ENCODE results near the gene CD200R1L.

DNA sequence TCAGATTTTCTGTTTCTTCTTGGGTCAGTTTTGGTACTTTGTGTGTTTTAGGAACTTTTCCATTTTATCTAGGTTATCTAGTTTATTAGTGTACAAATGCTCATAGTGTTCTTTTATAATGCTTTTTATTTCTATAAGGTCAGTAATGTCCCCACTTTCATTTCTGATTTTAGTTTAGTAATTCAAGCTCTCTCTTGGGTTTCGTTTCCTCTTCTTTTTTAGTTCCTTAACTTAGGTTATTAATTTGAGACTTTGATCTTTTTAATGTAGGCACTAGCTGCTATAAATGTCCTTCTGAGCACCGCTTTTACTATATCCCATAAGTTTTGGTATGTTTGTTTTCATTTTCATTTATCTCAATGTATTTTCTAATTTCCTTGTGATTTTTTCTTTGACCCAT lies 27.0 kb upstream of the CD200R1L start:
- TF ChIP-seq, protein P1, sequence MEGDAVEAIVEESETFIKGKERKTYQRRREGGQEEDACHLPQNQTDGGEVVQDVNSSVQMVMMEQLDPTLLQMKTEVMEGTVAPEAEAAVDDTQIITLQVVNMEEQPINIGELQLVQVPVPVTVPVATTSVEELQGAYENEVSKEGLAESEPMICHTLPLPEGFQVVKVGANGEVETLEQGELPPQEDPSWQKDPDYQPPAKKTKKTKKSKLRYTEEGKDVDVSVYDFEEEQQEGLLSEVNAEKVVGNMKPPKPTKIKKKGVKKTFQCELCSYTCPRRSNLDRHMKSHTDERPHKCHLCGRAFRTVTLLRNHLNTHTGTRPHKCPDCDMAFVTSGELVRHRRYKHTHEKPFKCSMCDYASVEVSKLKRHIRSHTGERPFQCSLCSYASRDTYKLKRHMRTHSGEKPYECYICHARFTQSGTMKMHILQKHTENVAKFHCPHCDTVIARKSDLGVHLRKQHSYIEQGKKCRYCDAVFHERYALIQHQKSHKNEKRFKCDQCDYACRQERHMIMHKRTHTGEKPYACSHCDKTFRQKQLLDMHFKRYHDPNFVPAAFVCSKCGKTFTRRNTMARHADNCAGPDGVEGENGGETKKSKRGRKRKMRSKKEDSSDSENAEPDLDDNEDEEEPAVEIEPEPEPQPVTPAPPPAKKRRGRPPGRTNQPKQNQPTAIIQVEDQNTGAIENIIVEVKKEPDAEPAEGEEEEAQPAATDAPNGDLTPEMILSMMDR (IDR thresholded peaks at IDR 0.05), result no peak
- TF ChIP-seq POLR2A (IDR thresholded peaks at IDR 0.05), result no peak

Measured in heart left ventricle (tissue), 13 donors.